ENCODE measurements around the gene ZNF865. TPM values are rescaled to one million over a fixed set of nuclear protein-coding genes. Genes with fewer than 3 reads are reported as not detected.
A peak's percentile ranks its signal among the peaks of the same experiment; 100 is the strongest.

ZNF865 gene
- total RNA-seq, 2 donors from 2014 or later: 11.2 to 11.4 TPM

GRCh38 chr19:55649268-55650125 lies 44.0 kb downstream of the ZNF865 start:
- H3K27ac ChIP-seq: peak overlapping the region; percentile 87 to 90

GRCh38 chr19:55650126-55650557 lies 44.7 kb downstream of the ZNF865 start:
- Histone ChIP-seq H3K4me1 (peaks cover 0 to 34% of the 10 kb centered on the region in 2 donors), H3K36me3 (peaks cover 7% of the 10 kb centered on the region), H3K9me3 (no peaks in the 10 kb centered on the region), H3K27ac (no peak overlapping the region), H3K27me3 (no peaks in the 10 kb centered on the region), H3K4me3 (no peak overlapping the region)
- no peak for DNase-seq (ENCODE audit: low spot score)
- no peak for TF ChIP-seq CTCF (IDR thresholded peaks at IDR 0.05)

More at GRCh38 chr19:55649268-55650125, 44.0 kb downstream of the ZNF865 start:
- TF ChIP-seq CTCF (IDR thresholded peaks at IDR 0.05): no peak
- no peaks in the 10 kb centered on the region for H3K9me3 ChIP-seq
- H3K27me3 ChIP-seq: no peaks in the 10 kb centered on the region
- peaks cover 0 to 40% of the 10 kb centered on the region in 2 donors for H3K4me1 ChIP-seq
- H3K36me3 ChIP-seq: peaks cover 11% of the 10 kb centered on the region
- peak overlapping the region in 1 of 2 donors; percentile 80 for H3K4me3 ChIP-seq
- DNase-seq (ENCODE audit: low spot score): no peak

- DNase-seq (ENCODE audit: low spot score): no peak
- no peak for TF ChIP-seq CTCF (IDR thresholded peaks at IDR 0.05)
- Histone ChIP-seq H3K4me3 (no peak overlapping the region), H3K27me3 (no peaks in the 10 kb centered on the region), H3K9me3 (no peaks in the 10 kb centered on the region), H3K36me3 (peaks cover 1% of the 10 kb centered on the region), H3K4me1 (peaks cover 0 to 33% of the 10 kb centered on the region in 2 donors), H3K27ac (no peak overlapping the region)
These were observed 45.3 kb downstream of the ZNF865 start for GRCh38 chr19:55650602-55651230.

- Histone ChIP-seq H3K9me3 (no peaks in the 10 kb centered on the region), H3K4me1 (peaks cover 0 to 38% of the 10 kb centered on the region in 2 donors), H3K27ac (no peak overlapping the region), H3K27me3 (no peaks in the 10 kb centered on the region), H3K36me3 (no peaks in the 10 kb centered on the region), H3K4me3 (no peak overlapping the region)
- DNase-seq (ENCODE audit: low spot score): no peak
- TF ChIP-seq CTCF (IDR thresholded peaks at IDR 0.05): no peak
These were observed 45.8 kb downstream of the ZNF865 start for GRCh38 chr19:55651236-55651635.

- no peaks in the 10 kb centered on the region for H3K9me3 ChIP-seq
- H3K36me3 ChIP-seq: no peaks in the 10 kb centered on the region
- peaks cover 0 to 44% of the 10 kb centered on the region in 2 donors for H3K4me1 ChIP-seq
- no peak for DNase-seq (ENCODE audit: low spot score)
- H3K27me3 ChIP-seq: no peaks in the 10 kb centered on the region
- H3K4me3 ChIP-seq: no peak overlapping the region
- no peak for TF ChIP-seq CTCF (IDR thresholded peaks at IDR 0.05)
- H3K27ac ChIP-seq: peak overlapping the region; percentile 97 to 99
These were observed 47.1 kb downstream of the ZNF865 start for GRCh38 chr19:55652311-55653128.
